Stimulated activated CD4-positive, alpha-beta T cell treated with anti-CD3 and anti-CD28 coated beads, Interleukin-2, amount 100 ng/mL, for 4 hours (primary cell): ENCODE data around the gene PRKCD.

Experiments
- DNase-seq: peaks from one replicate; pipeline ENCODE4 v3.0.0-alpha.2; 2020; ENCODE audit warnings: low read depth

The PRKCD gene

GRCh38 chr3:53232641-53233377, 71.8 kb downstream of the PRKCD start:
- no peak for DNase-seq

GRCh38 chr3:53234130-53234840, 73.3 kb downstream of the PRKCD start:
- no peak for DNase-seq

DNA sequence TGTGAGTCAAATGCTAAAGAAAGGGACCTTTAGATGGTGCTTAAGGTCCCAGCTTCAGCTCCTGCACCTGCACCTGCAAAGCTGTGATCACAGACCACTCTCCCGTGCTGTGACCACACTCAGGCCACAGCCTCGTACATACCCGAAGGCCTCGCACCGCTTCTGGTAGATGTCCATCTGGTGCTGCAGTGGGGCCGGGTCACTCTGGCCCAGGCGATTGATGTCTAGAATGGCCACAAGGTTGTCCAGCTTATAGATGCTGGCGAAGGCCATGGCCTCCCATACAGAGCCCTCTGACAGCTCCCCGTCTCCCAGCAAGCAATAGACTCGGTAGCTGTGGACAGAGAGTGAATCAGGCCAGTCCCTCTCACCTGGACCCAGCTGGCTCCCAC, 73.8 kb downstream of the PRKCD start:
- DNase-seq, result no peak

- DNase-seq, result no peak
Measured at GRCh38 chr3:53235545-53235944, 74.5 kb downstream of the PRKCD start.

GRCh38 chr3:53236112-53236841, 75.3 kb downstream of the PRKCD start:
- DNase-seq, result no peak

GRCh38 chr3:53238051-53238850, 77.2 kb downstream of the PRKCD start:
- no peak for DNase-seq

GRCh38 chr3:53238886-53239285, 77.9 kb downstream of the PRKCD start:
- no peak for DNase-seq

- DNase-seq, result no peak
Measured at GRCh38 chr3:53239800-53240199, 78.8 kb downstream of the PRKCD start.

DNA sequence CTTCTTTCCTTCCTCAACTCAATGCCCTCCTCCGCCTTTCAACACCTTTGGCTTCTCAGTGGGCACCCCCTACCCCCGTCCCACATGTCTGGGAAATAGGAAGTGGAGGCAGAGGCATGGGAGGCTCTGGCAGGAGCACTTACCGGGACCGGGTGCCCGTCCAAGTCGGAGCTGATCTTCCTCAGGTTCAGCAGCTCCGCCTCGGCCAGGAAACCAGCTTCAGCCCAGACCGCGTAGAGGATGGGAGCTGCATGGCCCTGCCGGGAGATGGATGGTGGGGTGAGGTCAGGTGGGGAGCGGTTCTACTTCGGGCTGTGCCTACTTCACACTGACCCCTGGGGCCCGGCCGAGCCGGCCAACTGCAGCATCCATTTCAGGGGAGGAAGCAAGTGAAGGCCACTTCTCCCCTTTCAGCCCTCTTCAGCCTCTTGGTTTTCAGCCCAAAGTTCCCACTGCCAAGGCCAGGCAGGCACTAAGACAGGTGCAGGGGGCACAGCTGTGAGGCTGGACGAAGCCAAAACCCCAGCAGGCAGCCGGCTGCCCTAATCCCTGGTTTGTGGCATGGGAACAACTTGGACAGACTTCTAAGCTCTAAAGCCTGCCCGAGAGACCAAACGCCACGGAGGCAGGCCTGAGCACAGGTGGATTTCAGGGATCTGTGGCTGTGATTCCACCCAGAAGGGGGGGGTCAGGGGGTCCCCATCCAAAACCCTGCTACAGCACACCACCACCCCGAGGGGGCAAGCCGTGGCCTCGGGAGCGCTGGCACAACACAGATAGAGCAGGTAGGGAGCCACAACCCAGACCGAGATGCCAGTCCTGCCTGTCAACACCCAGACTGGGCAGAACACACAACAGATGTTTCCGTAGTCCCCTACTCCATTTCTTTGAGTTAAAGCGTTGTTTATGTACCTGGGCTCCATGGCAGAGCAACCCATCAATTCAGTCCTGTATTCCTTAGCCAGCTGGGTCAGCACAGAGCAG, 80.3 kb downstream of the PRKCD start:
- no peak for DNase-seq

- no peak for DNase-seq
Measured at GRCh38 chr3:53242155-53242554, 81.1 kb downstream of the PRKCD start.
